CD14-positive monocyte (primary cell): ENCODE data around the gene DNAJC12. TPM values are rescaled to one million over a fixed set of nuclear protein-coding genes. Genes with fewer than 3 reads are reported as not detected.

Source experiments
- DNase-seq, 3 donors: peaks; one replicate each; pipeline ENCODE4 v3.0.0-alpha.2; 2011 to 2022
- H2AFZ ChIP-seq: 2 replicates; pipeline ENCODE4 v1.6.0; 2012; ENCODE audit warnings: mild to moderate bottlenecking, low read depth, low read length, inconsistent platforms; ENCODE audit not compliant: insufficient read depth, poor library complexity, severe bottlenecking
- H3K27ac ChIP-seq, 2 donors: 1 replicate in 1 of 2; 2 replicates in 1 of 2; pipeline ENCODE4 v1.5.1; 2012 to 2013; ENCODE audit warnings: low read length in 2 of 2, control low read depth in 1 of 2, inconsistent platforms in 1 of 2, low read depth in 1 of 2, mild to moderate bottlenecking in 1 of 2
- H3K27me3 ChIP-seq, 2 donors: one replicate each; pipeline versions ENCODE4 v1.6.0 to v1.6.1; 2011 to 2013; ENCODE audit warnings: low read length in 2 of 2; ENCODE audit not compliant: control insufficient read depth in 2 of 2, insufficient read depth in 2 of 2
- H3K36me3 ChIP-seq, 2 donors: replicated peaks in 1 of 2; 1 replicate in 1 of 2; 2 replicates in 1 of 2; pipeline versions ENCODE4 v1.5.1 to v1.6.1; 2012 to 2013; ENCODE audit warnings: low read length in 2 of 2, control low read depth in 1 of 2, inconsistent platforms in 1 of 2, mild to moderate bottlenecking in 1 of 2; ENCODE audit not compliant: insufficient read depth in 2 of 2, control insufficient read depth in 1 of 2
- H3K4me1 ChIP-seq, 2 donors: 1 replicate in 1 of 2; 2 replicates in 1 of 2; pipeline versions ENCODE4 v1.5.1 to v1.6.1; 2012 to 2013; ENCODE audit warnings: low read length in 2 of 2, control low read depth in 1 of 2, inconsistent platforms in 1 of 2, mild to moderate bottlenecking in 1 of 2, moderate library complexity in 1 of 2; ENCODE audit not compliant: insufficient read depth in 2 of 2, control insufficient read depth in 1 of 2
- H3K4me2 ChIP-seq: replicated peaks from 2 replicates; pipeline ENCODE3; 2012; ENCODE audit warnings: low read length, moderate library complexity, mild to moderate bottlenecking; ENCODE audit not compliant: poor library complexity, severe bottlenecking; ENCODE audit errors: extremely low read depth
- H3K4me3 ChIP-seq, 3 experiments: fragments of 200-600 bp in 1 of 3; sonication (generic) in 1 of 3; replicated peaks in 1 of 3; 1 replicate in 2 of 3; 2 replicates in 1 of 3; pipeline ENCODE4 v1.5.1; 2011 to 2013; ENCODE audit warnings: low read length in 3 of 3, mild to moderate bottlenecking in 3 of 3, control low read depth in 2 of 3, low read depth in 2 of 3, inconsistent platforms in 1 of 3, moderate library complexity in 1 of 3
- H3K79me2 ChIP-seq: 2 replicates; pipeline ENCODE4 v1.6.0; 2012; ENCODE audit warnings: mild to moderate bottlenecking, control low read depth, inconsistent platforms, low read length, moderate library complexity; ENCODE audit not compliant: insufficient read depth
- H3K9ac ChIP-seq: 2 replicates; pipeline ENCODE4 v1.6.0; 2017; ENCODE audit warnings: low read length, mild to moderate bottlenecking; ENCODE audit not compliant: insufficient read depth, poor library complexity, severe bottlenecking
- H3K9me3 ChIP-seq, 2 donors: replicated peaks in 1 of 2; 1 replicate in 1 of 2; 2 replicates in 1 of 2; pipeline versions ENCODE4 v1.5.1 to v1.6.1; 2012 to 2013; ENCODE audit warnings: low read length in 2 of 2, control low read depth in 1 of 2; ENCODE audit not compliant: control insufficient read depth in 1 of 2, insufficient read depth in 1 of 2
- H4K20me1 ChIP-seq: 2 replicates; pipeline ENCODE4 v1.6.0; 2012; ENCODE audit warnings: mild to moderate bottlenecking, low read length, control low read depth, moderate library complexity; ENCODE audit not compliant: insufficient read depth
- H3K27ac Mint-ChIP-seq, 7 donors: one replicate each; pipeline ENCODE4 v1.8.0; 2020; ENCODE audit warnings: mild to moderate bottlenecking in 7 of 7, mixed read lengths in 7 of 7, moderate library complexity in 6 of 7, inconsistent platforms in 2 of 7
- H3K27me3 Mint-ChIP-seq, 3 donors: one replicate each; pipeline ENCODE4 v1.8.0; 2021 to 2022; ENCODE audit warnings: low read depth in 3 of 3, mild to moderate bottlenecking in 3 of 3, mixed read lengths in 3 of 3, moderate library complexity in 3 of 3, inconsistent platforms in 1 of 3
- H3K36me3 Mint-ChIP-seq, 2 donors: one replicate each; pipeline ENCODE4 v1.8.0; 2020; ENCODE audit warnings: mixed read lengths in 2 of 2, inconsistent platforms in 1 of 2, mild to moderate bottlenecking in 1 of 2
- H3K4me1 Mint-ChIP-seq: one replicate; pipeline ENCODE4 v1.8.0; 2020; ENCODE audit warnings: mild to moderate bottlenecking, mixed read lengths
- H3K4me3 Mint-ChIP-seq, 2 donors: one replicate each; pipeline ENCODE4 v1.8.0; 2020; ENCODE audit warnings: mild to moderate bottlenecking in 2 of 2, mixed read lengths in 2 of 2, moderate library complexity in 1 of 2
- H3K9me3 Mint-ChIP-seq, 7 donors: one replicate each; pipeline ENCODE4 v1.8.0; 2020 to 2022; ENCODE audit warnings: mixed read lengths in 7 of 7, mild to moderate bottlenecking in 6 of 7, moderate library complexity in 6 of 7, inconsistent platforms in 2 of 7
- CTCF ChIP-seq: fragments of 200-600 bp; IDR thresholded peaks from one replicate; pipeline ENCODE4 v1.8.0; 2022; ENCODE audit warnings: antibody characterized with exemption, mild to moderate bottlenecking
- WGBS: methylation state at CpG from one replicate; pipeline ENCODE4 v1.1.5; 2013; ENCODE audit warnings: missing lambda C conversion rate; ENCODE audit not compliant: insufficient coverage; 5-methylcytosine and 5-hydroxymethylcytosine counted together
- intact Hi-C, 2 donors: fragments of 100-400 bp; cut with micrococcal nuclease; formaldehyde crosslinking; loops; one replicate each; pipeline versions ENCODE4 v1.15.0 to v1.15.1; 2023
- polyA plus RNA-seq, 3 donors: library from polyadenylated mRNA; depleted of rRNA in 1 of 3; unstranded in 2 of 3; stranded (reverse) in 1 of 3; fragments of 300-500 nt in 2 of 3; fragments of >200 nt in 1 of 3; fragmentation: Illumina TruSeq in 2 of 3; gene quantifications; 1 replicate in 2 of 3; 2 replicates in 1 of 3; pipeline ENCODE4 v1.2.3, GENCODE V29; 2012 to 2021

DNAJC12 gene
- polyA plus RNA-seq, 3 donors = not detected

DNA sequence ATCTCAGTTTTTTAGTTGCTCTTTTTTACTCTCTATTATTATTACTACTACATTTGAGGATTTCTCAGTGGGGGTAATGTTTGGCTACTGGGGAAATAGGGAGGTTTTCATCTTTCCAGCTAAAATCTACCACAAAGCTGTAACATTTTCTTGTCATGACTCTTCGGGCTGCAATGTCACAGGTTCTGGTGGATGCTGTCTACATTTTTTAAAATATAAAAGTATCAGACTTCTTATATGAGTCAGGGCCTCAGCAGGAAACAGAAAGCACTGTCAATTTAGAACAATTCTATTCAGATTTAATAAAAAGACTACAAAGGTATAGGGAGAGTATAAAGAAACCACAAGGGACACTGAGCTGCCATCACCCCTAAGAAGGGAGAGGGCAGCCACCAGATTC, 61.6 kb downstream of the DNAJC12 start:
- WGBS = no CpG with 5 or more reads among the region's 1 CpG
- H3K4me3 Mint-ChIP-seq = no peak overlapping the region

DNA sequence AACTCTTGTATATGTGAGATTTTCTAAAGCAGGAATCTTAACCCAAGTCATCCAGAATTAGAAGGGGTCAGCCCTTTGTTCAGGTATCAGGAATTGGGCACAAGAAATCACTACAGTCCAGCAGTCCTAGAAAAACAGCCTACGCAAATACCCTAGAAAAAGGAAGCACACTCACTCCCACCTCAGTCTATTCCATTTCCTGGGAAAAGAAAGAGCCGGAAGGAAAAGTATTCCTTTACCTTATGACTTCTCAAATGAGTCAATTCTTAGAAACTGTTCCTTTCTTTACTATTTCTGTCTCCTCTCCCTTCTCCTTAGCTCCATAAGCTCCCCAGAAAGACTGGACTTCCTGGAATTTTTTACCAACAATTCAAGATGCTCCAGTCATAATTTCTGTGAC, 62.7 kb downstream of the DNAJC12 start:
- WGBS = 80% methylated on average over 1 of the region's 2 CpGs
- DNase-seq = no peak
- no peaks in the 10 kb centered on the region for H4K20me1 ChIP-seq
- peaks cover 29% of the 10 kb centered on the region for H3K4me1 Mint-ChIP-seq
- no peaks in the 10 kb centered on the region for H3K9me3 ChIP-seq
- H3K9ac ChIP-seq = no peak overlapping the region
- peaks cover 2 to 4% of the 10 kb centered on the region in 2 donors for H3K36me3 Mint-ChIP-seq
- no peak overlapping the region for H3K4me3 Mint-ChIP-seq
- peak overlapping the region; percentile 16 for H2AFZ ChIP-seq
- peaks cover 17 to 24% of the 10 kb centered on the region in 2 donors for H3K4me1 ChIP-seq
- H3K27me3 ChIP-seq = no peaks in the 10 kb centered on the region
- no peak overlapping the region for H3K4me2 ChIP-seq
- H3K9me3 Mint-ChIP-seq = no peaks in the 10 kb centered on the region
- no peaks in the 10 kb centered on the region for H3K36me3 ChIP-seq
- H3K27me3 Mint-ChIP-seq = peaks cover 0 to 3% (median 0%) of the 10 kb centered on the region in 3 donors
- intact Hi-C loops = no loop called here
- H3K79me2 ChIP-seq = no peaks in the 10 kb centered on the region
- H3K27ac Mint-ChIP-seq = no peak overlapping the region
- no peak overlapping the region for H3K4me3 ChIP-seq
- no peak overlapping the region for H3K27ac ChIP-seq
- no peak for TF ChIP-seq CTCF

More for the DNA sequence above, 61.6 kb downstream of the DNAJC12 start:
- peaks cover 20% of the 10 kb centered on the region for H3K4me1 Mint-ChIP-seq
- H3K36me3 ChIP-seq = no peaks in the 10 kb centered on the region
- DNase-seq = no peak
- H4K20me1 ChIP-seq = no peaks in the 10 kb centered on the region
- no peak for TF ChIP-seq CTCF
- H3K4me3 ChIP-seq = no peak overlapping the region
- H3K9ac ChIP-seq = no peak overlapping the region
- no peak overlapping the region for H3K27ac Mint-ChIP-seq
- intact Hi-C loops = no loop called here
- no peaks in the 10 kb centered on the region for H3K27me3 ChIP-seq
- peaks cover 0 to 3% (median 0%) of the 10 kb centered on the region in 3 donors for H3K27me3 Mint-ChIP-seq
- H3K9me3 Mint-ChIP-seq = no peaks in the 10 kb centered on the region
- no peaks in the 10 kb centered on the region for H3K79me2 ChIP-seq
- H3K4me2 ChIP-seq = no peak overlapping the region
- H2AFZ ChIP-seq = no peak overlapping the region
- H3K36me3 Mint-ChIP-seq = peaks cover 2 to 4% of the 10 kb centered on the region in 2 donors
- no peaks in the 10 kb centered on the region for H3K9me3 ChIP-seq
- H3K27ac ChIP-seq = no peak overlapping the region
- H3K4me1 ChIP-seq = peaks cover 11 to 18% of the 10 kb centered on the region in 2 donors
